Activated CD4-positive, CD25-positive, alpha-beta regulatory T cell treated with anti-CD3 and anti-CD28 coated beads, Interleukin-2, amount 50 U/mL, for 24 hours (primary cell): ENCODE data around the gene MOB3B.
A peak's percentile ranks its signal among the peaks of the same experiment; 100 is the strongest.

Experiments
- ATAC-seq, 2 donors: fragments of 150-1000 bp; cut with Tn5 transposase; one replicate each; pipeline ENCODE4 v1.10.0; 2021; ENCODE audit warnings: mild to moderate bottlenecking in 1 of 2, moderate library complexity in 1 of 2

Gene MOB3B

DNA sequence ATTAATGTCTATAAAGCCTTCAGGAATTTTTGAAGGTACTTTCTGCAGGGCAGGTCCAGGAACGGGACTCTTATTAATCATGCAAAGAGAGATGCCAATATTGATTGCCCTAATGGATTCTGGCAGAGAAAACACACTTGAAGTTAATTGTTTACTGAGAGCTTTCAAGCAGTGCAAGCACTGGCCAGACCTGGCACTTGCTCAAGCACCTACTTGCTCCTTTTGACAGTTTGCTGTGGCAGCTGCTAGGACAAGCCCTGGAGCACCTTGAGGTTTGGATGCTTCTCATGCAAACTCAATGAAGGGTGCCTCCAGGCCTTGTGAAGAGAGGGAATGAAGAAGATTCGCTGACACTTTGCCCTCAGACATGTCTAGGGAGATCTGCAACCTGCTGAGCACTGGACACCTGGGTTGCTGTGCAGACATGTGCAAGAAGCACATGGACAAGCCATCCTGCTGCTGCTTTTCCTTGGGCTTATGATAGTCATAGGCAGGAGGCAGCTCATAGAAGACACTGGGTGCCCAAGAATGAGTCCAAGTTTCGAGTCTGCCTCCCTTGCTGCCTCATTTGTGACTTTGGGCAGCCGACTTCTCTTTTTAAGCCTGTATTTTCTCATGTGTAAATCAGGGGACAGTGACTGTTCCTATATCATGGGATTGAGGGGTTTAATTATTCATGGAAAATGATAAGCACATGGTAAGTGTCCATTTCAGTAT lies 143.8 kb downstream of the MOB3B start:
- no peak for ATAC-seq

GRCh38 chr9:27384262-27385014 lies 145.2 kb downstream of the MOB3B start:
- no peak for ATAC-seq

DNA sequence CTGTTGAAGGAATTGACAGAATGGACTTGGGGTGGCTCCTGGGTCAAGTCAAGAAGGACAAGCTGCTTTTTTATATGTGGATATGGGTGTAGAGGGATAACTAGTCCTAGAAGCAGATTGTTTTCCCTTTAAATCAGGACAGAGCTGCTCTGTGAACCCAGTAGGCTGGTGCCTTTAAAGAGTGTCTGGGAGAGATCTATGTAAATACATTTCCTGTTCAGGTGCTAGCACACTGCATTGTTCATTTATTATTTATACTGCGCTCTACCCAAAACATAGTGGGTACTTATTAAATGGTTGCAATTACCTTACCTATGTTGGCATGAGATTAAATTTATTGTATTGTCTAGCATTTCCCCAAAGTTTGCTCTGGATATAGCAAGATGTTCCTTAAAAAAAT lies 146.1 kb downstream of the MOB3B start:
- no peak for ATAC-seq

DNA sequence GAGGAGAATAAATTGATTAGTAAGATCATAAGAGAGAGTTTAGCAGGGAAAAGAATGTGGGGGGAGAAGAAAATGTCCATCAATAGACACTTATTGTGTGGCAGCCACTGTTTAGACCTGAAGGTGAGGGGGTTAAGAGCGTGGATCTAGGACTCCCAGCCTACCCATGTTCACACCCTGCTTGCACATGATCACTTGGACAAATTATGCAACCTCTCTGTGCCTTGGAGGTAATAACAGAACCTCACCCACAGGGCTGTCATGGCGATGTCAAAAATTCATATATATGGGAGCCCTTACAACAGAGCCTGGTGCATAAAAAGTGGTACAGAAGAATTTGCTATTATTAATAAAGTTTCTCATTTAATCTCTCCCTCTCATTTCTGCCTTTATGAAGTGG lies 146.6 kb downstream of the MOB3B start:
- no peak for ATAC-seq

- ATAC-seq = no peak
These were observed 147.3 kb downstream of the MOB3B start for GRCh38 chr9:27382308-27382707.

DNA sequence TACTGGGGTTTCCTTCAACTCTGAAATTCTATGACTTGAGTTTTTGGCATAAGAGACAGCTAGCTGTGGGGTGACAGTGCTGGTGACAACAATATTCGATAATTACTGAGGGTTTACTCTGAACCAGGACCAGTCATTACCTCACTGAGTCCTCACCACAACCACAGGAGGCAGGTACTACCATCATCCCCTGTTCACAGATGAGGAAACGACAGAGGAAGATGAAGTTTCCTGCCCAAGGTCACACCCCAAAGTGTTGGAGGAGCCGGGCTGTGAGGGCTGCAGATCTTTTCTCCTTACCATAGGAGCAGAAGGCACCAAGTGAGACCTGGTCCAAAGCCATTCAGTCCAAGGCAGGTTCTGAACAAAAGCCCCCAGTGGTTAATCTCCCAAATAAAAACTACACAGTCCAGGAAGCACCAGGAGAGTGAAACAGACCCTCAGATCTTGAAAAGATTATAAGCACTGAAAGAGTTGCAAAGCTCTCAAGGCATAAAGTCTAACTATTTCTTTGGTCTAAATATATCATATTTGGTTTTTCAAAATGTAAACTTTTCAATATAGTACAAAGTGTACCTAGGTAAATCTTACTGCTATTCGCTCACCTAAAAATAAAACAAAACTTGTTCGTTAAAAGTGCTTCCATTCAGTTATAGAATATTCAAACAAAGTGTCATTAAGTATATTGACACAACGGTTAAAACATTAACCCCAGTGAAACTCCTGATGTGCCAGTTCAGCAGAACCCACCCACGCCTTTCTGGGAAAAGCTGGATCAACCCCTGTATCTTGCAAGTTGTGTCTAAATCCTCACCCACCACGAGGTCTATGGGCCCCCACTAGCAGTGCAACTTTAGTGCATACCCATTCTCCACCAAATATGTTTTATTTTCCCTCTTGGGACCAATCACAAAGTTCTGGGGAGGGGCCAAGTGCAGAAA lies 150.0 kb downstream of the MOB3B start:
- peak; percentile 27 to 52 for ATAC-seq

DNA sequence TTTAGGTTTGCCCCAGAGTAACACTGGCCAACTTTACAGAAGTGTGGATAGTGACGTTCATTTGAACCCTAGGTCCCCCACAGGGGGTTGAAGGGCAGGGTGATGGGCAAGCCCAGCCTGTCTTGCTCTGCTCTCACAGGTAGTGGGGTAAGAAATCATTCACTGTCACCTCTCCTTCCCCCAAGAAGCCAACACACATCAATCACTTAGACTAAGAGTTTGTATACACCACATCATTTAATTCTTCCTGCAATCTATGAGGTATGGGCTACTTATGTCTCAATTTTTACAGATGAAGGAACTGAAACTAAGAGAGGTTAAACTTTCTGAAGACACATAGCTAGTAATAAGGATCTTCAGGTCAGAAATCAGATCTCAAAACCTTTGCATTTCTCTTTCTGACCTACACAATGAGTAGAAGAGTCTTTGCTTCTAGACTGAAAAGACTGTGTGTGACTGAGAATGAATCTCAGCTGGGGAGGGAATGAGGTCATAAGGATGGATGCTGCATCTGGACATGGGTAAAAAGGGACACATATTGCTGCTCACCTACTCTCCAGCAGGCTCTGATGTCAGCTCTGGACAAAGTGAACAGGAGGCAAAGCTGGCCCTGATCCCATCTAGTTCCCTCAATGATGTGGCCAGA lies 151.7 kb downstream of the MOB3B start:
- ATAC-seq = peak; percentile 14 to 49

DNA sequence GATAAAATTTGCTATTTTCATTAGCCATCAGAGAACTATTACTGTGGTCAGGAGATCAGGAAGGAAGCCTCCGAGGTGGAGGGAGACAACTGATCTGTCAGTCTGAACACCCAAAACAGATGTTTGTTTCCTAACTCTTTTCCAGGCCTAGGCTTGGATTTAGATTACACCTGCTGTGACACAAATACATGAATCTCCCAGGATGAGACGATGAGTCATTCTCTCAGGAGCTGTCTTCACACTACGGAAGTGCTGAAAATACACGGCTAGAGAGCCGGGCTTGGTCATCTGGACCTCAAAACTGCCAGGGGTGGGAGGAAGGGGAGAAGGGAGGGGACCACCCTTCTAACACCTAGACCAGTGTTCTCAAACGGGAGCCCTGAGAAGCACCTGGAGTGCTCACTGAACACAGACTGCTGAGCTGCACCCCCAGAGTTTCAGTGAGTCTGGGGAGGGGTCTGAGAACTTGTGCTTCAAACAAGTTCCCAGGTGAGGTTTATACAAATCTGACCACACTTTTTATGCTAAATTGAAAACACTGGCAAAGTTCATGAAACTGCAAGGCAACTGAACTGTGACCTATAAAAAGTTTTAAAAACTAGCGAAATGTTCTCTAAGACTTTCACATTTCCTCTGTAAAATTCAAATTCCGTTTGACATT lies 152.3 kb downstream of the MOB3B start:
- ATAC-seq = no peak

GRCh38 chr9:27373851-27374250 lies 155.8 kb downstream of the MOB3B start:
- ATAC-seq = no peak

DNA sequence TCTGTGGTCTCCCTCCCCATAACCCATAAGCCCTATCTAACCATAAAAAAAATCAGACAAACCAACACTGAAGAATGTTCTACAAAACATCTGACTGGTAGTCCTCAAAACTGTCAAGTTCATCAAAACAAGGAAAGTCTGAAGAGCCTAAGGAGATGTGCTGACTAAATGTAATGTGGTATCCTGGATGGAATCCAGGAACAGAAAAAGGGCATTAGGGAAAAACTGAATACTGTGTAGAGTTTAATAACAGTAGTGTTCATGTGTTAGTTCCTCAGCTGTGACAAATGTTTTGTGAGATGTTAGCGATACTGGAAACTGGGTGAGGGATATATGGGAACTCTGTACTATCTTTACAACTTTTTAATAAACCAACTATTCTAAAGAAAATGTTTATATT lies 157.0 kb downstream of the MOB3B start:
- no peak for ATAC-seq

DNA sequence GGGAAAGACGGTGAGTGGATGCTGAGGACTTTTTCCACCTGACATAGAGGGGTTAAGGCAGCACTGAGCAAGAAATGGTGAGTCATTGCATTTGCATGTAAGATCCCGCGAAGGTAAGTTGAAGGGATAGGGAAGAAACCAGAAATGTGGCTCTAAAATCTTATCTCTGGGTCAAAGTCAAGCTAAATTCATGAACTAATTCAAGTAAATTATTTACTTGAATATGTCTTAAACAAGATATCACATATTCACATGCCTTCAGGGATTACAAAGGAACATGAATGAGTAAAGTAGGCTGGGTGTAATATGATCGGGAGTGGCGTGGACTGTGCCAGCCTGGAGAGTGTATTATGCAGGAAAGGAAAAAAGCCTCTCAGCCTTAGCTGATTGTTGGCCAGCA lies 158.2 kb downstream of the MOB3B start:
- no peak for ATAC-seq

- no peak for ATAC-seq
These were observed 160.0 kb downstream of the MOB3B start for GRCh38 chr9:27369591-27369990.

DNA sequence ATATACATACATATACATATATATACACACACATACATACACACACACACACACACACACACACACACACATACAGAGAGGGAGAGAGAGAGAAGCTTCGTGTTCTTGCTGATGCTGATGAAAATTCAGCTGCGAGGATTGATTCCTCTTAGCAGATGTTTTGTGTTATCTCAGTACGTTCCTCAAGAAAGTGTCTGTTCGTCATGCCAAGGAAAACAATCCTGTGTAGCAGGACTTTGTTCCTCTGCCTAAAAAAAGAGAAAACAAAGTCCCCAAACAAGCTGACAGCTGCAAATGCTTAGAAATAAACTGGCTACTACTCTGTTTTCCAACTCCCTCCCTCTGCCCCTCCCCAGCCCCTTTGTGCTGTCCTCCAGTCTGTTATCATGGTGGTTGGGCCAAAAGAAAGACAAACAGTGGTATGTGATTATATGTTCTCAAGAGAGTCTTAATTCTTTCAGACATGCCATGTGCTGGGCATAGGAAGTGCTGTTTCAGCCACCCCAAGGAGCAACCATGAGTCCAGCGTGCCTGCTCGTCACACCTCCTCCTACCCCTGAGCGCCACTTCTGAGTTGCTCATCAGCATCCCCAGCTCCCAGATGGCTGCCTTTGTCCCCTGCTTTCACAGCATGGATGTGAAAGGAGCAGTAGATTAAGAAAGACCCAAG lies 161.2 kb downstream of the MOB3B start:
- ATAC-seq = no peak

GRCh38 chr9:27367921-27368315 lies 161.7 kb downstream of the MOB3B start:
- no peak for ATAC-seq

GRCh38 chr9:27367175-27367798 lies 162.3 kb downstream of the MOB3B start:
- ATAC-seq = no peak

- ATAC-seq = peak; percentile 88 to 91
These were observed 163.8 kb downstream of the MOB3B start for GRCh38 chr9:27365707-27366376.

DNA sequence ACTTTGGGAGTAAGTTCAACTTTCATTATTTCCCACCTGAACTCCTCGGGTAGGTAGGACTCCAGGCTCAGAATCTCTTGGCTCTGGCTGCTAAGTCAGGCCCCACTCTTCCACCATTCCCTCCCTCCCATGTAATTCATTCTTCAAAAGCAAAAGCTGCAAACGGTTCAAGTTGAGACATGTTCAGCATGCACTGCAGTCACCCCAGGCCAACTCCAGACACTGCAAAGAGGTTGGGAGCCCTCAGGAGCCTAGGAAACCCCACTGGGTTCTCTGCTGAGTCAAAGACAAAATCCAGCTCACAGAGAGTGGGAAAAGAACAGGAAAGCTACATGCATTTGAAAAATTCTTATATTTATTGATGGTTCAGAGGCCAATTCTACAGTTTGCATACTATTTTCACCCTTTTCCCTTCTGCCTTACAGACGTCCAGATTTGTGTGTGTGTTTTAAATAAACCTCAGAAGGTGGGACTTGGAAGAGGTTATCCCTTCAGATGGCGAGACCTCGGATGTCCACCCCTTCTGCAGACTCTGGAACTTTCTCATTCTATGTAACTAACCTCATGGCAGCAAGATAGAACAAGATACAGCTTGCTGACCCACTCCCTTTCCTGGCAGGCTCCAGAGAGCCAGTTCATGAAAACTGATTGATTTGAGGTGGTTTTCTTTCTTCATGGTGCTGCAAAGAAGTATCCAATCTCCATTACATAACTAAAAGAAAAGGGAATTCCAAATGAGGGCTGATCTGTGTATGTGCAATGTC lies 167.0 kb downstream of the MOB3B start:
- ATAC-seq = no peak

DNA sequence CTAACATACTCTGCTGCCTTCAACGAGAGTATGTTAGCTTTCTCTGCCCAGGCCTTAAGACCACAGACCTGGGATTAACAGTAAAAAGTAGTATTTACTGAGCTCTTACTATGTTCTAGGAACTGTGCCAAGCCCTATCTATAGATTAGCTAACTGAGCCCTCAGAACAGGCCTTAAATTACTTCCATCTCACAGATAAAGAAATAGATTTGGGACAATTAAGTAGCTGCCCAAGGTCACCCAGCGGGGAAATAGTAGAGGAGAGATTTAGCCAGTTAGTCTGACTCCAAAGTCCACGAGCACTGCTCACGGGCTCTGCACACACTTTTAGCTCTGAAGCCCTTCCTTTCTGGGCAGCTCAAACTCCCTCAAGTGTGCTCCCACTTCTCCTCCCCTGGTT lies 168.1 kb downstream of the MOB3B start:
- ATAC-seq = no peak

DNA sequence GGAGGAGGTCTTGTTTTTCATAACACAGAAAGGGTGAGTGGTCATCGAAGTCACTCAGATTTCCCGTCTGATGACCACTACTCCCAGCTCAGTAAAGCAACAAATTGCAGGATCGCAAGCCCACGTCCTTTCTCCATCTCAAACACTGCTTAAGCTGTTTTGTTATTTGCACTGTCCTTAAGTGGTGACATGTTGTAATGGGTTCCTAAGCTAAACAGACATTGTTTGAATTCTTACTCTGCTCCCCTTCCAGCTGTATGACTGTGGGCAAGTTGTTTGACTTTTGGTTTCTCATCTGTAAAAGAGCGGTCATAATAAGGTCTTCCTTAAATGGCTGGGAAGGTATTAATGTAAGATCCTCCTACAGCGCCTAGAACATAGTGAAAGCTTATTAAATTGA lies 169.9 kb downstream of the MOB3B start:
- ATAC-seq = no peak

DNA sequence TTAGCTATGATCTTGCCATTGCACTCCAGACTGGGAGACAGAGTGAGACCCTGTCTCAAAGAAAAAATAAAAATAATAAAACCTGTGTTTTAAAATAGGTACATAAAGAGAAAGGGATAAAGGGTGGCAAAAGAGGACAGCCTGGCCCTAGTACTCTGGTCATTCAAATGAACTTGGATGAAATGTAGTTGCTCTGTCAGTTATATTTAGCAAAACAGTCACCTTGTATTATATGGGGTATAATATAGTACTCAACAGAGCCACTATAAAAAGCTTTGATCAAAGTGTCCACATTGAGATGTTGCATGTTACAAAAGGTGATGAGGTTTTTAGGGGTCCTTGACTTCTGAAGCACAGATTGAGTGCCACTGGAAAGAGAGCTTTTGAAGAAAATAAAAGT lies 171.6 kb downstream of the MOB3B start:
- ATAC-seq = no peak
